ENCODE data around the gene NFX1.
A peak's percentile ranks its signal among the peaks of the same experiment; 100 is the strongest.
"Not testable (repeated sequence)": the region's sequence is repeated elsewhere in the genome, so short reads cannot be mapped to it uniquely, and the experiment has no call there.

Gene NFX1

DNA sequence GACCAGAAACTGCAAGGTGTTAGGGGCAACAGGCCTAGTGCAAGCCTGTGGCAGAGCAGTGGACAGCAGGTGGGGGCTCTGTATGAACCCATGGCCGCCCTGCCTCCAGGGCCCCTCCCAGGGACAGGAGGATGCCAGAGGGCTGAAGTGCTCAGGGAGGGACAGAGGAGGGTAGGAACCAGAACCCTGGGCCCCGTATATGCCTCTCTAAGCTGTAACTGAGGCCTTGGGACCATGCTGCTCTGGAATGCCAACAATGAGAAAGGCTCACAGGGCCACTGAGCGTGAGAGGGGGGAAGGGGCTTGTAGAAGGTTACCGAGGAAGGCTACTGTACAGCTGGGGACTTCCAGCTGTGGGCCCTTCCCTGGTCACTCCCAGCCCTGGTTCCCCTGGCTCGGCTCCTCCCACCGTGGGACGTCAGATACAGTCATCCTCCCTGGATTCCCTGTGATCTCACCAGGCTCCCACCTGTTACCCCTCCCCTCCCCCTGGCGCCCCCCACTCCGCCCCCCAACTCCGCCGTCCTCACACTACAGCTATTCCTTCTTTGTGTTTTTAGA, 91.0 kb downstream of the NFX1 start:
- H3K36me3 ChIP-seq (ENCODE audit: control insufficient read depth, insufficient read depth, low read length, severe bottlenecking) = peaks cover 4% of the 10 kb centered on the region
- H3K4me3 ChIP-seq (ENCODE audit: low read length) = no peak overlapping the region
- peaks cover 2% of the 10 kb centered on the region for H3K4me1 ChIP-seq (ENCODE audit: control insufficient read depth, insufficient read depth, low read length)
- H3K27me3 ChIP-seq (replicated peaks; ENCODE audit: control insufficient read depth, insufficient read depth, low read length) = no peaks in the 10 kb centered on the region
- no peak overlapping the region for H3K9ac ChIP-seq (ENCODE audit: low read length)
- H3K9me3 ChIP-seq (ENCODE audit: control insufficient read depth, low read length) = no peaks in the 10 kb centered on the region
- no peak for DNase-seq (ENCODE audit: low read depth)

DNA sequence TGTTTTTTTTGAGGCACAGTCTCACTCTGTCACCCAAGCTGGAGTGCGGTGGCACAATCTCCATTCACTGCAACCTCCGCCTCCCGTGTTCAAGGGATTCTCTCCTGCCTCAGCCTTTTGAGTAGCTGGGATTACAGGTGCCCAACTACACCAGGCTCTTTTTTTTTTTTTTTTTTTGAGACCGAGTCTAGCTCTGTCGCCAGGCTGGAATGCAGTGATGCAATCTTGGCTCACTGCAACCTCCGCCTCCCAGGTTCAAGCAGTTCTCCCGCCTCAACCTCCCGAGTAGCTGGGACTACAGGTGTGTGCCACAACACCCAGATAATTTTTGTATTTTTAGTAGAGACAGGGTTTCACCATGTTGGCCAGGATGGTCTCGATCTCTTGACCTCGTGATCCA, 92.1 kb downstream of the NFX1 start:
- not testable (repeated sequence) for H3K9ac ChIP-seq (ENCODE audit: low read length); DNase-seq (ENCODE audit: low read depth); H3K4me3 ChIP-seq (ENCODE audit: low read length); H3K4me1 ChIP-seq (ENCODE audit: control insufficient read depth, insufficient read depth, low read length); H3K36me3 ChIP-seq (ENCODE audit: control insufficient read depth, insufficient read depth, low read length, severe bottlenecking); H3K27me3 ChIP-seq (replicated peaks; ENCODE audit: control insufficient read depth, insufficient read depth, low read length); H3K9me3 ChIP-seq (ENCODE audit: control insufficient read depth, low read length)

DNA sequence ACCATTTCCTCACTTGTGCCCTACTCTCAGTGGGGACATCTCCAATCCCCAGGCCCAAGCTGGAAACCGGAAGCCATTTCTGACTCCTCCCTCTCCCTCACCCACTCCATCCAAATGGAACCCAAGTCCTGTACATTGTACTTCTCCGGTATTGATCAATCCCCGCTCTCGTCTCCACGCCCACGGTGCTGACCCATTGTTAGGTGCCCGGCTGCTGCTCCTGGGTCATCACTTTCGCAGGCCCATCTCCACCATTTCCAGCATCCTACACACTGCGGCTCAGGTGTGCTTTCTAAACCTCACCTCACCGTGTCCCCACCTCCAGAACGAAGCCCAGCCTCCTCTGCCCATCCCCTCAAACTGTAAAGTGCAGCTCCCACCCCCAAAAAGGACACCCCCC, 93.1 kb downstream of the NFX1 start:
- not testable (repeated sequence) for H3K4me3 ChIP-seq (ENCODE audit: low read length); H3K4me1 ChIP-seq (ENCODE audit: control insufficient read depth, insufficient read depth, low read length); H3K9ac ChIP-seq (ENCODE audit: low read length); H3K27me3 ChIP-seq (replicated peaks; ENCODE audit: control insufficient read depth, insufficient read depth, low read length); H3K36me3 ChIP-seq (ENCODE audit: control insufficient read depth, insufficient read depth, low read length, severe bottlenecking); H3K9me3 ChIP-seq (ENCODE audit: control insufficient read depth, low read length); DNase-seq (ENCODE audit: low read depth)

DNA sequence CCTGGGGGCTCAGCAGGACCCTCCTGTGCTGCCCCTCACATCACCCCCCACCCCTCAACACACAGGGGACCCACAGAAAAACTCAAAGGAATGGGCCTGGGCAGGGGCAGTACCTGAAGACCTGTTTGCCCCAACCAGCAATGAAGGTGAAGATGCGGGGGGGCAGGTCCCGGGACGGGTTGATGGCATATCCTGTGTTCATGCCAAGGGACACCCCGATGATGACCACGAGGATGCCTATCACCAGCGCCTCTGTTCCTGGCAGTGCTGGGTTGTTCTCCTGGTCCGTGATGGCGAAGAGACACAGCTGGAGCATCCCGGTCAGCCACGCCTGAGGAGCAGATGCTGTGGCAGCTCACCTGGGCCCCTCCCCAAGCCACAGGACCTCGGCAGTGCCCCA, 95.2 kb downstream of the NFX1 start:
- H3K36me3 ChIP-seq (ENCODE audit: control insufficient read depth, insufficient read depth, low read length, severe bottlenecking) = peaks cover 16% of the 10 kb centered on the region
- not testable (repeated sequence) for H3K9ac ChIP-seq (ENCODE audit: low read length); DNase-seq (ENCODE audit: low read depth); H3K4me3 ChIP-seq (ENCODE audit: low read length); H3K27me3 ChIP-seq (replicated peaks; ENCODE audit: control insufficient read depth, insufficient read depth, low read length); H3K4me1 ChIP-seq (ENCODE audit: control insufficient read depth, insufficient read depth, low read length); H3K9me3 ChIP-seq (ENCODE audit: control insufficient read depth, low read length)

DNA sequence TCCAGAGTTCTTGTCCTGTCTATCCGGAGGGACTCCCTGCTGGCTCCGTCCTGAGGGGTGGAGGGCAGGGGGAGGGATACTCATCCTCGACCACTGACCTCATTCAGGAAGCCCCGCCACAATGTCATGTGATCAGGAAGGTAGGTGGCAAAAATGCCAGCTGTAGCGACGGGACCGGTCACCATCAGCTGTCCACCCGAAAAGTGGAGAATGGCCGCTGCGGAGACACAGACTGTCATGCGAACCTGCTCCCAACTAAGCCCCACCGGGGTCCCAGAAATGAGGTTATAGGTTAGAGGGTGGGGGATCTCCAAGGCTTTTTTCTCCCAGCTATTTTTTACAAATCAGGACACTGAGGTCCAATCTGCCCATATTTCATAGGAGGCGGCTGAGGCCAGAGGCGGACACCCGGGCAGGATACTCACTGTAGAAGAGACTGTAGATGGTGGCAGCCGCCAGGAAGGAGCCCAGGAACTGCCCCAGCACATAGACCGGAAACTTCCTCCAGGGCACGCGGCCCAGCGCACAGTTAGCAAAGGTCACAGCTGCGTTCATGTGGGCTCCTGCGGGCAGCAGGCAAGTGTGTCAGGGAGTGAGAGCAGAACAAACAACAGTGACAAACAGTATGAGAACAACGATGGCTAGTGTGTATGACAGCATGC, 95.8 kb downstream of the NFX1 start:
- H3K36me3 ChIP-seq (ENCODE audit: control insufficient read depth, insufficient read depth, low read length, severe bottlenecking) = peaks cover 16% of the 10 kb centered on the region
- not testable (repeated sequence) for H3K27me3 ChIP-seq (replicated peaks; ENCODE audit: control insufficient read depth, insufficient read depth, low read length); H3K9me3 ChIP-seq (ENCODE audit: control insufficient read depth, low read length); H3K9ac ChIP-seq (ENCODE audit: low read length); DNase-seq (ENCODE audit: low read depth); H3K4me1 ChIP-seq (ENCODE audit: control insufficient read depth, insufficient read depth, low read length); H3K4me3 ChIP-seq (ENCODE audit: low read length)

DNA sequence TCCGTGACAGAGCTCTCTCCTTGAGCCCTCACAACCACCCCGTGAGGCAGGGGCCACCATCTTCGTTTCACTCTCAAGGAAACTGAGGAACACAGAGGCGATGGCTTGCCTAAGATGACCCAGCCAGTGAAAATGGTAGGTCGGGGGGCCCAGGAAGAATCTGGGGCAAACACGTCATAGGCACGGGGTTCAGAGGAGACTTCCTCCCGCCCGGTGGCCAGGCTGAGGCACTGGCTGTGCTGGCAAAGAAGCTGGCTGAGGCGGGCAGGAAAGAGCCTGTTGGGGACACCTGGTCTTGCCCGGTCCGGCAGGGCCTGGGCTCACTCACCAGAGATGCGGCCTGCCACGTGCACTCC, 96.3 kb downstream of the NFX1 start:
- H3K9ac ChIP-seq (ENCODE audit: low read length); DNase-seq (ENCODE audit: low read depth); H3K4me1 ChIP-seq (ENCODE audit: control insufficient read depth, insufficient read depth, low read length); H3K27me3 ChIP-seq (replicated peaks; ENCODE audit: control insufficient read depth, insufficient read depth, low read length); H3K4me3 ChIP-seq (ENCODE audit: low read length); H3K9me3 ChIP-seq (ENCODE audit: control insufficient read depth, low read length): not testable (repeated sequence)
- H3K36me3 ChIP-seq (ENCODE audit: control insufficient read depth, insufficient read depth, low read length, severe bottlenecking) = peaks cover 16% of the 10 kb centered on the region

DNA sequence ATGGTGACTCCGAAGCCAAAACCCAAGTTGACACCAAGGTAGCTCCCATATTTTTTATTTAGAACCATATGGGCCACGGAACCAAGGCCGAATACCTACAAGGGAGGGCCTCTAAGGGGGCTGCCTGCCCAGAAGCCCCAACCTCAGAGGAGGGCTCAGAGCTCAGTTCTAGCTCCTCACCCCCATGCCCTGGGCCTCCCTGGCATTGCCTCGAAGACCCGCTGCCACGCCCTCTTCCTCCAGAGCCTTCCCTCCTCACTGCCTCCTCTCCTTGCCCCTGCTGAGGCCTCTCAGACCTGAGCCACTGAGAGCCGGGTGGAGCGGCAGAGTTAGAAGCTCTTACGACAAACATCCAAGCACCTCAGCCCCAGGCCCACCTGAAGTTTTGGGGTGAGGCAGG, 96.7 kb downstream of the NFX1 start:
- not testable (repeated sequence) for H3K9ac ChIP-seq (ENCODE audit: low read length); H3K9me3 ChIP-seq (ENCODE audit: control insufficient read depth, low read length); H3K27me3 ChIP-seq (replicated peaks; ENCODE audit: control insufficient read depth, insufficient read depth, low read length); DNase-seq (ENCODE audit: low read depth); H3K4me3 ChIP-seq (ENCODE audit: low read length)
- Histone ChIP-seq H3K36me3 (ENCODE audit: control insufficient read depth, insufficient read depth, low read length, severe bottlenecking) (peaks cover 16% of the 10 kb centered on the region), H3K4me1 (ENCODE audit: control insufficient read depth, insufficient read depth, low read length) (peaks cover 10% of the 10 kb centered on the region)

DNA sequence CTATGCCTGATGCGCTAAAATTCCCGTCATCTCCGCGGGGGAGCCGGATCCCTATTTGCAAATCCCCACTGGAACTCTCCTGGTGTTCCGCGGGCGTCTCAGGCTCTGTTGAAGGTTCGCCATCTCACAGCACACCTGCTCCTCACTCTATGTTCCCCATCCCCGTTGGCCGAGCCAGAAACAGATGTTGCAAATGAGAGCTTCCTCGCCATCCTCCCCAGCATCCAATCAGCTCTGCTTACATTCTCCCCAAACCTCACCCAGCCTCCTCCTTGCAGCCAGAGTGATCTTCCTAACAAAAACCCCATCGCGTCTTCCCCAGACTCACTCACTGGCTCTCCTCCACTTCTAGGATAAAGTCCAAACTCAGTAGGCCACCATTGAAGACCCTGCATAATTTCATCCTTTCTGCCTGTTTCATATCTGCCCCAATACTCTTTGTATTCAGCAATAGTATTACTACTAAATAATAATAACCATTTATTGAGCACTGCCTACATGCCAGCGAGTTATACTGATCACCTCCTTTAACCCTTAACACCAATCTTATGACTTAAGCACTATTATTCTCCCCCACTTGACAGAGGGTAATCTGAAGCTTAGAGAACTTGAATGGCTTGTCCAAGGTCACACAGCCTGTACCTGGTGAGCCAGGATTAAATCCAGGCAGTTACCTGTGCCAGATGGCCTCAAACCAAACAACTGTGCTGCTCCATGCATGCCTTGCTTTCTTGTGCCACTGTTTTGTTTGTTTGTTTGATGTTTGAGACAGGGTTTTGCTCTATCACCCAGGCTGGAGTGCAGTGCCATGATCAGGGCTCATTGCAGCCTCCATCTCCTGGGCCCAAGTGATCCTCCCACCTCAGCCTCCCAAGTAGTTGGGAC, 98.0 kb downstream of the NFX1 start:
- peak overlapping the region; percentile 15 for H3K9ac ChIP-seq (ENCODE audit: low read length)
- no peak overlapping the region for H3K4me3 ChIP-seq (ENCODE audit: low read length)
- DNase-seq (ENCODE audit: low read depth) = no peak
- H3K4me1 ChIP-seq (ENCODE audit: control insufficient read depth, insufficient read depth, low read length) = peaks cover 20% of the 10 kb centered on the region
- peaks cover 16% of the 10 kb centered on the region for H3K36me3 ChIP-seq (ENCODE audit: control insufficient read depth, insufficient read depth, low read length, severe bottlenecking)
- H3K27me3 ChIP-seq (replicated peaks; ENCODE audit: control insufficient read depth, insufficient read depth, low read length) = no peaks in the 10 kb centered on the region
- no peaks in the 10 kb centered on the region for H3K9me3 ChIP-seq (ENCODE audit: control insufficient read depth, low read length)

DNA sequence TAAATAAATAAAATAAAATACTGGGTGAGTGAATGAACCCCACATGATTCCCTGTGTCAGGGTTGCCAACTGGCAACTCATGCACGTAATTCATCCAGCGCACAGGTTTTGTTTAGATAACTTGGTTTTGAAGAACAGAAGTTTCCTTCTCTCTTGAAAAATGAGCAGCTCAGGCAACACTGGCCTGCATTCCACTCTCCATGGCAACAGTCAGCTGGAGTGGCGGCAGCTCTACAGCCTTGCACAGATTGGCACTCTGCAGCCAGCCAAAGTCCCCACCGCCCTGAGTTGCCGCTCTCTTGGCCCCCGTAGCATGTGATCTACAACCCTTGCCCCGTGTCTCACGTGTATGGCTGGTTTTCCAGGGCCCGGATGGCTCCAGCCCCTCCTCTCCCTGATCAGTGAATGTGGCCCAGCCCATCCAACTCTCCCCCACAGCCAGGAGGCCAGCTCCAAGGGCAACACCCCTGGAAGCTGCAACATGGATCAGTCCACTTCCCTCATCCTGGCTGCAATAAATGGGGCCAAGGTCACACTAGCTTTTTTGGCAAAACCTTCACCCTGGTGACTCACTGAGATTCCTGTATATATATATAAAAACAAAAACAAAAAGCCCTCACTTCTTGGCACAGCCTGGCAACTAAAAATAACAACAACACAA, 100.9 kb downstream of the NFX1 start:
- H3K9me3 ChIP-seq (ENCODE audit: control insufficient read depth, low read length); H3K27me3 ChIP-seq (replicated peaks; ENCODE audit: control insufficient read depth, insufficient read depth, low read length): not testable (repeated sequence)
- Histone ChIP-seq H3K9ac (ENCODE audit: low read length) (peak overlapping the region; percentile 77), H3K4me3 (ENCODE audit: low read length) (peak overlapping the region; percentile 64), H3K4me1 (ENCODE audit: control insufficient read depth, insufficient read depth, low read length) (peaks cover 43% of the 10 kb centered on the region), H3K36me3 (ENCODE audit: control insufficient read depth, insufficient read depth, low read length, severe bottlenecking) (peaks cover 20% of the 10 kb centered on the region)
- DNase-seq (ENCODE audit: low read depth) = peak; percentile 90

DNA sequence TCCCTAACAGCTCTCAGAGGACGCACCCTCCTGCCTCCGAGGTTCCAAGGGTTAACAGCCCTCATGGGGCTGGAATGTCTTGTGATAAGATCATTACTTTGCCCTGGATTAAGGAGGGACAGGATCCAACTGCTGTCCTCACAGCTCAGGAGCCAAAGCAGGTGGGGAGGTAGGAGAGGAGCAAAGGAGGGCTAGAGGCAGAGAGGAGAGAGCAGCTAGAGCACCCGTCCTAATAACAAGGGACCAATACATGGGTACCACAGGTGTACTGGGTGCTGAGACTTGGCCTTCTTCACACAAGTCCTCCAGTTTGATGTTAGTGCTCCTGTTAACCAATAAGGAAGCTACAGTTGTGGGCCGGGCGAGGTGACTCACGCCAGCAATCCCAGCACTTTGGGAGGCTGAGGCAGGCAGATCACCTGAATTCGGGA, 102.3 kb downstream of the NFX1 start:
- peaks cover 20% of the 10 kb centered on the region for H3K36me3 ChIP-seq (ENCODE audit: control insufficient read depth, insufficient read depth, low read length, severe bottlenecking)
- not testable (repeated sequence) for H3K4me3 ChIP-seq (ENCODE audit: low read length); H3K27me3 ChIP-seq (replicated peaks; ENCODE audit: control insufficient read depth, insufficient read depth, low read length); H3K9me3 ChIP-seq (ENCODE audit: control insufficient read depth, low read length); DNase-seq (ENCODE audit: low read depth); H3K9ac ChIP-seq (ENCODE audit: low read length)
- peaks cover 45% of the 10 kb centered on the region for H3K4me1 ChIP-seq (ENCODE audit: control insufficient read depth, insufficient read depth, low read length)

DNA sequence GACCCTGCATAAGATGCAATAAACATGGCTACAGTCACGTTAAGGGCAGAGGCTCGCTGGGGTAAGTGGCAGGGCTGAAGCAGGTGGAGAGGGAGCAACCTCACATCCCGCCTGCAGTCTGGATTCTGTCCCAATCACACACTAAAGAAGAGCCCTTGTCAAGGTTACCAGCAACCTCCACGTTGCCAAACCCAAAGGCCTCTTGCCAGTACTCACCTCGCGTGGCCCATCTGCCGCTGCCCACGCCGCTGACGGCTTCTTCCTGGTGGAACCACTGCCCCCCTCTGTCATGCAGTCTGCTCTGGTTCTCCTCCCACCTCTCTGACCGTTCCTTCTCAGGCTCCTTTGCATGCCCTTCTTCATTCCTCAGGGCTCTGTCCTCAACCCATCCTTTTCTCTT, 103.3 kb downstream of the NFX1 start:
- Histone ChIP-seq H3K27me3 (replicated peaks; ENCODE audit: control insufficient read depth, insufficient read depth, low read length) (no peaks in the 10 kb centered on the region), H3K9ac (ENCODE audit: low read length) (peak overlapping the region; percentile 58), H3K36me3 (ENCODE audit: control insufficient read depth, insufficient read depth, low read length, severe bottlenecking) (peaks cover 14% of the 10 kb centered on the region), H3K9me3 (ENCODE audit: control insufficient read depth, low read length) (no peaks in the 10 kb centered on the region), H3K4me3 (ENCODE audit: low read length) (peak overlapping the region; percentile 46), H3K4me1 (ENCODE audit: control insufficient read depth, insufficient read depth, low read length) (peaks cover 48% of the 10 kb centered on the region)
- no peak for DNase-seq (ENCODE audit: low read depth)

All from adipocyte (in vitro differentiated cells).